GM23248 (cell line): ENCODE results near the gene ZGPAT.

Experiments used
- EZH2 ChIP-seq: fragments of 200-600 bp; sonication (generic); IDR thresholded peaks from 2 replicates; pipeline ENCODE4 v1.6.1; 2018; ENCODE audit warnings: antibody characterized with exemption, mild to moderate bottlenecking; ENCODE audit not compliant: insufficient read depth, poor library complexity, severe bottlenecking
- EZH2phosphoT487 ChIP-seq: fragments of 200-600 bp; sonication (generic); IDR thresholded peaks from 2 replicates; pipeline ENCODE4 v1.6.1; 2018; ENCODE audit warnings: antibody characterized with exemption, moderate library complexity, mild to moderate bottlenecking, low read depth; ENCODE audit not compliant: insufficient read depth

DNA sequence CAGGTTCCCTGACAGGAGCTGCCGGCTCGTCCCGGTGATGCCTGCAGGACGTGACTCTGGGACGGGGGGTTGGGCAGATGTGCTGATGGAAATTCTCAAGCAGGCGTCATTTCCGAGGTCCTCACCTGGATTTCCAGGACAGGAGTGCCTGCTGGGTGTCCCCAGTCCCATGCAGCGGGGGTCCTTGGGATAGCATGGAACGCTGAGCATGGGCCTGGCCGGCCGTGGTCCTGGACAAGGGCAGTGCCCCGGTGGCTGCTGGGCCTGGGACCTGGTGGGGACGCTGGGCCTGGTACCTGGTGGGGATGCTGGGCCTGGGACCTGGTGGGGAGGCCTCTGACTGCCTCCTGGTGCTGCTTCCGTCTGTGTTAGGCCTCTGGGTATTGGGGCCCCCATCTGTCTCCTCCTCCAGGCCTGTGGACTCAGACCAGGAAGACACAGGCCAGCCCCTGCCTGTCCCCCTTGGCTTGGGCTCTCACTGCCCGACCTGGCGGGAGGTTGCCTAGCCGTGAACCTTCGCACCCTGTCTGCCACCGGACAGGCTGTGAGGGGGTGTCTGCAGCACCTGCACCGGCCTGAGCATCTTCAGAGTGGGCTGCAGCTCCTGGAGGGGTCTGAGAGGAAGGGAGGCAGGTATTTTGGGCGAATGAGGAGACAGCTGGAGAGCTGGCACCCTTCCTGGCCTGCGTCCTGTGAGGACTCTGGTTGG lies 43.5 kb upstream of the ZGPAT start:
- no peak for TF ChIP-seq EZH2
- TF ChIP-seq EZH2phosphoT487, result no peak
